GM19238 (cell line): ENCODE data around the gene IL3.

ENCODE experiments used
- DNase-seq: peaks from one replicate; pipeline ENCODE4 v3.0.0; 2011; ENCODE audit warnings: low spot score; ENCODE audit not compliant: insufficient read length

Gene IL3

GRCh38 chr5:132025403-132025971 is 35.0 kb upstream of the IL3 start:
- no peak for DNase-seq

GRCh38 chr5:132026516-132027008 is 33.9 kb upstream of the IL3 start:
- no peak for DNase-seq

- DNase-seq, result no peak
Observed at GRCh38 chr5:132027027-132027426, 33.4 kb upstream of the IL3 start.

- no peak for DNase-seq
Observed at GRCh38 chr5:132029609-132030330, 30.7 kb upstream of the IL3 start.

GRCh38 chr5:132030610-132031009 is 29.8 kb upstream of the IL3 start:
- DNase-seq, result no peak

GRCh38 chr5:132032196-132032595 is 28.3 kb upstream of the IL3 start:
- DNase-seq, result no peak

- no peak for DNase-seq
Observed at GRCh38 chr5:132033122-132033521, 27.3 kb upstream of the IL3 start.

- DNase-seq, result no peak
Observed at GRCh38 chr5:132037353-132037752, 23.1 kb upstream of the IL3 start.

- no peak for DNase-seq
Observed at GRCh38 chr5:132044207-132044606, 16.2 kb upstream of the IL3 start.

GRCh38 chr5:132046880-132047299 is 13.6 kb upstream of the IL3 start:
- no peak for DNase-seq

GRCh38 chr5:132049093-132049492 is 11.4 kb upstream of the IL3 start:
- DNase-seq, result no peak

- no peak for DNase-seq
Observed at GRCh38 chr5:132049559-132049958, 10.9 kb upstream of the IL3 start.

GRCh38 chr5:132050136-132050535 is 10.3 kb upstream of the IL3 start:
- DNase-seq, result no peak

- no peak for DNase-seq
Observed at GRCh38 chr5:132050661-132051552, 9.5 kb upstream of the IL3 start.

- no peak for DNase-seq
Observed at GRCh38 chr5:132052520-132052919, 7.9 kb upstream of the IL3 start.

GRCh38 chr5:132053483-132053882 is 7.0 kb upstream of the IL3 start:
- DNase-seq, result no peak

- no peak for DNase-seq
Observed at GRCh38 chr5:132054031-132054696, 6.3 kb upstream of the IL3 start.

- no peak for DNase-seq
Observed at GRCh38 chr5:132054697-132055440, 5.6 kb upstream of the IL3 start.

- no peak for DNase-seq
Observed at GRCh38 chr5:132055441-132055807, 5.0 kb upstream of the IL3 start.

- DNase-seq, result no peak
Observed at GRCh38 chr5:132055808-132056609, 4.4 kb upstream of the IL3 start.
